ENCODE results near the gene F7.
"Not testable (repeated sequence)": the region's sequence is repeated elsewhere in the genome, so short reads cannot be mapped to it uniquely, and the experiment has no call there.

Gene F7

GRCh38 chr13:113099142-113099541 lies 6.4 kb upstream of the F7 start:
- DNase-seq (ENCODE audit: low read depth, low spot score): no peak
- no peaks in the 10 kb centered on the region for H3K9me3 ChIP-seq (ENCODE audit: low read depth, low read length)
- no peak for TF ChIP-seq EZH2 (IDR thresholded peaks at IDR 0.05)
- TF ChIP-seq POLR2AphosphoS5 (IDR thresholded peaks at IDR 0.05; ENCODE audit: borderline replicate concordance, low read depth, low read length): no peak
- TF ChIP-seq FOXP2 (optimal IDR thresholded peaks at IDR 0.05; ENCODE audit: control extremely low read depth, extremely low read length, insufficient read depth): no peak
- H3K27ac ChIP-seq: no peak overlapping the region
- no peak overlapping the region for H3K4me3 ChIP-seq
- no peaks in the 10 kb centered on the region for H3K36me3 ChIP-seq (ENCODE audit: insufficient read depth, low read length)
- no peak overlapping the region for H3K9ac ChIP-seq (ENCODE audit: insufficient read length)

GRCh38 chr13:113102302-113102701 lies 3.3 kb upstream of the F7 start:
- not testable (repeated sequence) for H3K4me3 ChIP-seq; H3K27ac ChIP-seq; H3K9me3 ChIP-seq (ENCODE audit: low read depth, low read length); H3K36me3 ChIP-seq (ENCODE audit: insufficient read depth, low read length); H3K9ac ChIP-seq (ENCODE audit: insufficient read length); DNase-seq (ENCODE audit: low read depth, low spot score)

- Histone ChIP-seq H3K9ac (ENCODE audit: insufficient read length) (no peak overlapping the region), H3K36me3 (ENCODE audit: insufficient read depth, low read length) (no peaks in the 10 kb centered on the region), H3K4me3 (no peak overlapping the region), H3K27ac (no peak overlapping the region), H3K9me3 (ENCODE audit: low read depth, low read length) (no peaks in the 10 kb centered on the region)
- DNase-seq (ENCODE audit: low read depth, low spot score): no peak
- TF ChIP-seq FOXP2 (optimal IDR thresholded peaks at IDR 0.05; ENCODE audit: control extremely low read depth, extremely low read length, insufficient read depth) (no peak), EZH2 (IDR thresholded peaks at IDR 0.05) (no peak), POLR2AphosphoS5 (IDR thresholded peaks at IDR 0.05; ENCODE audit: borderline replicate concordance, low read depth, low read length) (no peak)
These were observed 2.9 kb upstream of the F7 start for GRCh38 chr13:113102727-113103126.

GRCh38 chr13:113103646-113104045 lies 1.9 kb upstream of the F7 start:
- Histone ChIP-seq H3K27ac (no peak overlapping the region), H3K9me3 (ENCODE audit: low read depth, low read length) (no peaks in the 10 kb centered on the region)
- no peak for DNase-seq (ENCODE audit: low read depth, low spot score)

GRCh38 chr13:113105921-113106452 lies 396 bp downstream of the F7 start:
- no peak for DNase-seq (ENCODE audit: low read depth, low spot score)
- Histone ChIP-seq H3K27ac (no peak overlapping the region), H3K4me3 (no peak overlapping the region), H3K36me3 (ENCODE audit: insufficient read depth, low read length) (no peaks in the 10 kb centered on the region), H3K9ac (ENCODE audit: insufficient read length) (no peak overlapping the region), H3K9me3 (ENCODE audit: low read depth, low read length) (no peaks in the 10 kb centered on the region)
- TF ChIP-seq POLR2AphosphoS5 (IDR thresholded peaks at IDR 0.05; ENCODE audit: borderline replicate concordance, low read depth, low read length) (no peak), EZH2 (IDR thresholded peaks at IDR 0.05) (no peak), FOXP2 (optimal IDR thresholded peaks at IDR 0.05; ENCODE audit: control extremely low read depth, extremely low read length, insufficient read depth) (no peak)

More at GRCh38 chr13:113103646-113104045, 1.9 kb upstream of the F7 start:
- Histone ChIP-seq H3K36me3 (ENCODE audit: insufficient read depth, low read length) (no peaks in the 10 kb centered on the region), H3K4me3 (no peak overlapping the region), H3K9ac (ENCODE audit: insufficient read length) (no peak overlapping the region)
- TF ChIP-seq POLR2AphosphoS5 (IDR thresholded peaks at IDR 0.05; ENCODE audit: borderline replicate concordance, low read depth, low read length) (no peak), FOXP2 (optimal IDR thresholded peaks at IDR 0.05; ENCODE audit: control extremely low read depth, extremely low read length, insufficient read depth) (no peak), EZH2 (IDR thresholded peaks at IDR 0.05) (no peak)

GRCh38 chr13:113106711-113107351 lies 1.2 kb downstream of the F7 start:
- TF ChIP-seq FOXP2 (optimal IDR thresholded peaks at IDR 0.05; ENCODE audit: control extremely low read depth, extremely low read length, insufficient read depth) (no peak), POLR2AphosphoS5 (IDR thresholded peaks at IDR 0.05; ENCODE audit: borderline replicate concordance, low read depth, low read length) (no peak), EZH2 (IDR thresholded peaks at IDR 0.05) (no peak)
- Histone ChIP-seq H3K9me3 (ENCODE audit: low read depth, low read length) (no peaks in the 10 kb centered on the region), H3K4me3 (no peak overlapping the region), H3K9ac (ENCODE audit: insufficient read length) (no peak overlapping the region), H3K27ac (no peak overlapping the region), H3K36me3 (ENCODE audit: insufficient read depth, low read length) (no peaks in the 10 kb centered on the region)
- DNase-seq (ENCODE audit: low read depth, low spot score): no peak

- not testable (repeated sequence) for H3K36me3 ChIP-seq (ENCODE audit: insufficient read depth, low read length); H3K4me3 ChIP-seq; H3K27ac ChIP-seq; DNase-seq (ENCODE audit: low read depth, low spot score); H3K9ac ChIP-seq (ENCODE audit: insufficient read length); H3K9me3 ChIP-seq (ENCODE audit: low read depth, low read length)
These were observed 2.9 kb downstream of the F7 start for GRCh38 chr13:113108521-113108920.

GRCh38 chr13:113109151-113110047 lies 3.8 kb downstream of the F7 start:
- TF ChIP-seq FOXP2 (optimal IDR thresholded peaks at IDR 0.05; ENCODE audit: control extremely low read depth, extremely low read length, insufficient read depth): no peak
- no peak for TF ChIP-seq EZH2 (IDR thresholded peaks at IDR 0.05)
- TF ChIP-seq POLR2AphosphoS5 (IDR thresholded peaks at IDR 0.05; ENCODE audit: borderline replicate concordance, low read depth, low read length): no peak
- no peaks in the 10 kb centered on the region for H3K9me3 ChIP-seq (ENCODE audit: low read depth, low read length)
- H3K36me3 ChIP-seq (ENCODE audit: insufficient read depth, low read length): no peaks in the 10 kb centered on the region
- no peak overlapping the region for H3K9ac ChIP-seq (ENCODE audit: insufficient read length)
- no peak overlapping the region for H3K27ac ChIP-seq
- H3K4me3 ChIP-seq: no peak overlapping the region
- no peak for DNase-seq (ENCODE audit: low read depth, low spot score)
